Trophoblast cell (in vitro differentiated cells and primary cell): Measurements from ENCODE around the gene KCNQ1OT1.

Experiments
- DNase-seq, 2 donors: peaks; one replicate each; pipeline ENCODE4 v3.0.0-alpha.2; 2016
- H2AFZ ChIP-seq: 2 replicates; pipeline ENCODE4 v1.6.1; 2013; ENCODE audit warnings: low read length, moderate library complexity, mild to moderate bottlenecking; ENCODE audit not compliant: insufficient read depth, poor library complexity
- H2AK5ac ChIP-seq: 2 replicates; pipeline ENCODE4 v1.6.1; 2013; ENCODE audit warnings: mild to moderate bottlenecking, low read length
- H2BK120ac ChIP-seq: 2 replicates; pipeline ENCODE4 v1.6.1; 2013; ENCODE audit warnings: low read length, mild to moderate bottlenecking, moderate library complexity; ENCODE audit not compliant: insufficient read depth, poor library complexity
- H2BK12ac ChIP-seq: 2 replicates; pipeline ENCODE4 v1.6.1; 2013; ENCODE audit warnings: mild to moderate bottlenecking, low read length, moderate library complexity
- H2BK5ac ChIP-seq: 2 replicates; pipeline ENCODE4 v1.6.1; 2013; ENCODE audit warnings: low read length, low read depth, moderate library complexity, mild to moderate bottlenecking; ENCODE audit not compliant: poor library complexity
- H3K14ac ChIP-seq: 2 replicates; pipeline ENCODE4 v1.6.1; 2013; ENCODE audit warnings: mild to moderate bottlenecking, low read length
- H3K18ac ChIP-seq: 2 replicates; pipeline ENCODE4 v1.6.1; 2013; ENCODE audit warnings: mild to moderate bottlenecking, low read length
- H3K23ac ChIP-seq: 2 replicates; pipeline ENCODE4 v1.6.1; 2013; ENCODE audit warnings: low read length
- H3K27ac ChIP-seq: 2 replicates; pipeline ENCODE4 v1.5.1; 2013; ENCODE audit warnings: low read depth, mild to moderate bottlenecking, inconsistent platforms, low read length, moderate library complexity
- H3K27me3 ChIP-seq: 2 replicates; pipeline ENCODE4 v1.6.1; 2013; ENCODE audit warnings: inconsistent platforms, mild to moderate bottlenecking, low read length, moderate library complexity; ENCODE audit not compliant: insufficient read depth
- H3K36me3 ChIP-seq, 2 experiments: 1 replicate in 1 of 2; 2 replicates in 1 of 2; pipeline ENCODE4 v1.6.1; 2013; ENCODE audit warnings: low read length in 2 of 2, mild to moderate bottlenecking in 2 of 2, moderate library complexity in 1 of 2; ENCODE audit not compliant: insufficient read depth in 2 of 2, control insufficient read depth in 1 of 2
- H3K4ac ChIP-seq: 2 replicates; pipeline ENCODE4 v1.6.1; 2013; ENCODE audit warnings: low read depth, mild to moderate bottlenecking, low read length, moderate library complexity
- H3K4me1 ChIP-seq, 2 experiments: 1 replicate in 1 of 2; 2 replicates in 1 of 2; pipeline ENCODE4 v1.6.1; 2013; ENCODE audit warnings: low read length in 2 of 2, mild to moderate bottlenecking in 2 of 2, moderate library complexity in 1 of 2; ENCODE audit not compliant: insufficient read depth in 2 of 2, control insufficient read depth in 1 of 2
- H3K4me2 ChIP-seq: 2 replicates; pipeline ENCODE4 v1.6.1; 2013; ENCODE audit warnings: inconsistent platforms, mild to moderate bottlenecking, low read length, moderate library complexity
- H3K4me3 ChIP-seq: 2 replicates; pipeline ENCODE4 v1.5.1; 2013; ENCODE audit warnings: mild to moderate bottlenecking, low read depth, low read length, inconsistent platforms
- H3K79me1 ChIP-seq: one replicate; pipeline ENCODE4 v1.6.1; 2013; ENCODE audit warnings: low read length
- H3K79me2 ChIP-seq: 2 replicates; pipeline ENCODE4 v1.6.1; 2013; ENCODE audit warnings: low read length, mild to moderate bottlenecking; ENCODE audit not compliant: control insufficient read depth, insufficient read depth, poor library complexity
- H3K9ac ChIP-seq: 2 replicates; pipeline ENCODE4 v1.6.1; 2013; ENCODE audit warnings: mild to moderate bottlenecking, low read length
- H3K9me3 ChIP-seq: 2 replicates; pipeline ENCODE4 v1.6.1; 2013; ENCODE audit warnings: low read depth, mild to moderate bottlenecking, control low read depth, inconsistent platforms, low read length; ENCODE audit not compliant: insufficient read depth
- H4K12ac ChIP-seq: 2 replicates; pipeline ENCODE4 v1.6.1; 2013; ENCODE audit warnings: low read depth, mild to moderate bottlenecking, low read length, moderate library complexity
- H4K8ac ChIP-seq: 2 replicates; pipeline ENCODE4 v1.6.1; 2013; ENCODE audit warnings: low read depth, mild to moderate bottlenecking, low read length, moderate library complexity
- H4K91ac ChIP-seq: one replicate; pipeline ENCODE4 v1.6.1; 2013; ENCODE audit warnings: low read depth, mild to moderate bottlenecking, low read length, moderate library complexity
- WGBS: extraction: QIAGEN DNeasy Blood & Tissue Kit; methylation state at CpG from one replicate; pipeline ENCODE4 v1.1.7; 2013; ENCODE audit warnings: missing lambda C conversion rate; ENCODE audit not compliant: insufficient read length, insufficient coverage; ENCODE audit errors: extremely low coverage; 5-methylcytosine and 5-hydroxymethylcytosine counted together

KCNQ1OT1 gene

GRCh38 chr11:2585566-2586086 lies 114.2 kb downstream of the KCNQ1OT1 start:
- DNase-seq, result no peak
- Histone ChIP-seq H2BK5ac (no peak overlapping the region), H4K8ac (no peak overlapping the region), H2AFZ (no peak overlapping the region), H3K4me3 (no peak overlapping the region), H3K27me3 (no peaks in the 10 kb centered on the region), H3K4me2 (no peak overlapping the region), H4K12ac (no peak overlapping the region), H3K4me1 (no peaks in the 10 kb centered on the region), H3K27ac (no peak overlapping the region), H3K23ac (no peak overlapping the region), H3K4ac (no peak overlapping the region), H3K18ac (no peak overlapping the region), H3K79me1 (no peaks in the 10 kb centered on the region), H3K14ac (no peak overlapping the region), H3K9me3 (peaks cover 9% of the 10 kb centered on the region), H2BK12ac (no peak overlapping the region), H4K91ac (no peak overlapping the region), H3K79me2 (no peaks in the 10 kb centered on the region), H2BK120ac (no peak overlapping the region), H2AK5ac (no peak overlapping the region), H3K36me3 (no peaks in the 10 kb centered on the region), H3K9ac (no peak overlapping the region)
- WGBS, result no CpG with 5 or more reads among the region's 6 CpGs

- Histone ChIP-seq H3K4me3 (no peak overlapping the region), H3K4me2 (no peak overlapping the region), H3K79me1 (no peaks in the 10 kb centered on the region)
These were observed 114.8 kb downstream of the KCNQ1OT1 start for GRCh38 chr11:2584812-2585565.

GRCh38 chr11:2584434-2584811 lies 115.4 kb downstream of the KCNQ1OT1 start:
- no peak overlapping the region for H2AFZ ChIP-seq
- H4K8ac ChIP-seq, result no peak overlapping the region
- no peak overlapping the region for H3K4me2 ChIP-seq
- no peaks in the 10 kb centered on the region for H3K36me3 ChIP-seq
- H3K27ac ChIP-seq, result no peak overlapping the region
- no peaks in the 10 kb centered on the region for H3K4me1 ChIP-seq
- H3K79me1 ChIP-seq, result no peaks in the 10 kb centered on the region
- no peak overlapping the region for H2BK120ac ChIP-seq
- H3K14ac ChIP-seq, result no peak overlapping the region
- H3K23ac ChIP-seq, result no peak overlapping the region
- 100% methylated on average over 1 of the region's 4 CpGs for WGBS
- H3K4me3 ChIP-seq, result no peak overlapping the region
- H3K27me3 ChIP-seq, result no peaks in the 10 kb centered on the region
- H3K4ac ChIP-seq, result no peak overlapping the region
- no peak overlapping the region for H2BK5ac ChIP-seq
- peaks cover 5% of the 10 kb centered on the region for H3K9me3 ChIP-seq
- no peak overlapping the region for H4K12ac ChIP-seq
- DNase-seq, result no peak
- no peak overlapping the region for H2BK12ac ChIP-seq
- no peak overlapping the region for H3K9ac ChIP-seq
- H3K18ac ChIP-seq, result no peak overlapping the region
- no peak overlapping the region for H4K91ac ChIP-seq
- H3K79me2 ChIP-seq, result no peaks in the 10 kb centered on the region
- H2AK5ac ChIP-seq, result no peak overlapping the region

More at GRCh38 chr11:2584812-2585565, 114.8 kb downstream of the KCNQ1OT1 start:
- Histone ChIP-seq H3K9ac (no peak overlapping the region), H3K4ac (no peak overlapping the region), H2BK120ac (no peak overlapping the region), H3K27me3 (no peaks in the 10 kb centered on the region), H3K79me2 (no peaks in the 10 kb centered on the region), H3K9me3 (peaks cover 9% of the 10 kb centered on the region), H3K27ac (no peak overlapping the region), H2BK5ac (no peak overlapping the region), H3K14ac (no peak overlapping the region), H2BK12ac (no peak overlapping the region), H3K4me1 (no peaks in the 10 kb centered on the region), H2AFZ (no peak overlapping the region), H3K18ac (no peak overlapping the region), H3K36me3 (no peaks in the 10 kb centered on the region), H2AK5ac (no peak overlapping the region), H4K91ac (no peak overlapping the region), H4K12ac (no peak overlapping the region), H3K23ac (no peak overlapping the region), H4K8ac (no peak overlapping the region)
- no peak for DNase-seq
- WGBS, result no CpG with 5 or more reads among the region's 18 CpGs

DNA sequence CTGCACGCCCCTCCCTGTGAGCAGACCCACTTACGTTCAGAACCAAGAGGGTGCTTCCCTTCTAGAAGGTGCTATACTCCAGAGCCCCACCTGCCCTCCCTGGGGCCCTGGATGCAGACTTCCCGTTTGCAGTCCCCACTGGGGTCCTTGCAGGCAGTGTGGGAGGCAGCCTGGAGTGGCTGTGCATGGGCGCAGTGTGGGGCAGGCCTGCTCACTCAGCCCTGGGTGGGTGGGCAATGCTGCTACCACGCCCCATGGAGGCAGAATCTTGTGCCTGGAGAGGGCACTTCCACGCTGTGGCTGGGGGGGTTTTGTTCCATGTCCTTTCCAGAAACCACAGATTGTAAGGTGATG lies 116.2 kb downstream of the KCNQ1OT1 start:
- no peak overlapping the region for H3K4me2 ChIP-seq
- no peak overlapping the region for H3K4ac ChIP-seq
- no peak overlapping the region for H4K91ac ChIP-seq
- H3K14ac ChIP-seq, result no peak overlapping the region
- no peak overlapping the region for H3K18ac ChIP-seq
- H2BK12ac ChIP-seq, result no peak overlapping the region
- H3K79me2 ChIP-seq, result no peaks in the 10 kb centered on the region
- H4K12ac ChIP-seq, result no peak overlapping the region
- no peak overlapping the region for H2BK120ac ChIP-seq
- no peaks in the 10 kb centered on the region for H3K27me3 ChIP-seq
- no peak overlapping the region for H3K27ac ChIP-seq
- H3K4me1 ChIP-seq, result peaks cover 2 to 3% of the 10 kb centered on the region in 2 experiments
- no peak overlapping the region for H3K9ac ChIP-seq
- H2AK5ac ChIP-seq, result no peak overlapping the region
- no peak overlapping the region for H4K8ac ChIP-seq
- no peak overlapping the region for H2BK5ac ChIP-seq
- no peak for DNase-seq
- H3K4me3 ChIP-seq, result no peak overlapping the region
- peaks cover 4% of the 10 kb centered on the region for H3K9me3 ChIP-seq
- H3K23ac ChIP-seq, result no peak overlapping the region
- WGBS, result no CpG with 5 or more reads among the region's 6 CpGs
- H3K79me1 ChIP-seq, result no peaks in the 10 kb centered on the region
- no peaks in the 10 kb centered on the region for H3K36me3 ChIP-seq
- no peak overlapping the region for H2AFZ ChIP-seq
